Measurements from ENCODE around the gene LGR6.

LGR6 gene

DNA sequence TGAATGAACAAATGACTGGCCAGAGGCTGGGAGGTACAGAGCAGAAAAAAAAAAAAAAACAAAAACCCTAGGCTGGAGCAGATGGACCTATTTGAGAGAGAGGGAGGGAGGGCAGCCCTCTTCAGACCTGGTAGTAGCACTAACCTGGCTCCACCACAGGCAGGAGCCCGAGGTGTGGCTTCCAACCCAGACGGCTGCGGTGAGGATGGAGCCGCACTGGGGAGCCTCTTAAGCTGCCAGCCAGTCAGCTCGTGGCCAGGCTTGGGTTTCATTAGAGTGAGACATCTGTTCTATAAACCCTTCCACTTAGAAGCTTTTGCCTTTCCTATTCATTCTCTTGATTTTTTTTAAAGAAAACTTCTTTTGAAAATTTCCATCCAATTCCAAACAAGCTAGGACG lies 16.8 kb downstream of the LGR6 start:
- Histone ChIP-seq H3K36me3 (ENCODE audit: insufficient read depth, low read length) (no peaks in the 10 kb centered on the region), H3K27me3 (ENCODE audit: insufficient read depth, low read length) (no peaks in the 10 kb centered on the region), H3K9me2 (ENCODE audit: low read depth, low read length) (no peaks in the 10 kb centered on the region), H3F3A (ENCODE audit: insufficient read depth, low read length) (no peaks in the 10 kb centered on the region), H3K4me3 (ENCODE audit: low read depth, low read length, poor library complexity, severe bottlenecking) (no peak overlapping the region), H2AFZ (ENCODE audit: low read length) (no peak overlapping the region), H3K9me3 (ENCODE audit: low read length) (no peaks in the 10 kb centered on the region), H3K27ac (ENCODE audit: low read depth, low read length, poor library complexity, severe bottlenecking) (no peak overlapping the region), H4K20me1 (ENCODE audit: insufficient read depth, low read length) (no peaks in the 10 kb centered on the region), H3K4me2 (ENCODE audit: low read length) (no peak overlapping the region), H3K4me1 (ENCODE audit: insufficient read depth, low read length, severe bottlenecking) (no peaks in the 10 kb centered on the region), H3K79me2 (ENCODE audit: insufficient read depth, low read length) (no peaks in the 10 kb centered on the region), H3K9ac (ENCODE audit: low read length) (no peak overlapping the region)
- TF ChIP-seq CTCF (IDR thresholded peaks at IDR 0.05; ENCODE audit: low read length) (no peak), EZH2 (IDR thresholded peaks at IDR 0.05; ENCODE audit: borderline replicate concordance, low read length) (no peak)

DNA sequence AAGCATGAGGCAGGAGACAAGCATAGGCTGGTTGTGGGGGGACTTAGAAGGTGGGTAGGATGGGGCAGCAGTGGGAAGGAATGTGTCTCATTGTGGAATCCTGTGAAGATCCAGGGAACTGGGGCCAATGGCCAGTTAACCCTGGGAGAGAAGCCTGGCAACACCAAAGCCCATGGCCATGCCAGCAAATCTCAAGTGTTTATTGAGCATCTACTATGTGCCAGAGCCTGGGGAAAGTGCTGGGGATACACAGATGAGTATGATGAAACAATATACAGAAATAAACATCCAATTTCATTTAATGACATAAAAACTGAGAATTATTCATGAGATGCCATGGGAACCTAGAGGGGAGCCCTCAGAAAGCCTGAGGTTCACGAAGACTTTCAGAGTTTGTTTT lies 17.4 kb downstream of the LGR6 start:
- no peak overlapping the region for H3K27ac ChIP-seq (ENCODE audit: low read depth, low read length, poor library complexity, severe bottlenecking)
- no peak overlapping the region for H3K4me2 ChIP-seq (ENCODE audit: low read length)
- no peaks in the 10 kb centered on the region for H3K79me2 ChIP-seq (ENCODE audit: insufficient read depth, low read length)
- no peaks in the 10 kb centered on the region for H4K20me1 ChIP-seq (ENCODE audit: insufficient read depth, low read length)
- no peaks in the 10 kb centered on the region for H3F3A ChIP-seq (ENCODE audit: insufficient read depth, low read length)
- no peak overlapping the region for H3K4me3 ChIP-seq (ENCODE audit: low read depth, low read length, poor library complexity, severe bottlenecking)
- no peaks in the 10 kb centered on the region for H3K36me3 ChIP-seq (ENCODE audit: insufficient read depth, low read length)
- TF ChIP-seq CTCF (IDR thresholded peaks at IDR 0.05; ENCODE audit: low read length): no peak
- TF ChIP-seq EZH2 (IDR thresholded peaks at IDR 0.05; ENCODE audit: borderline replicate concordance, low read length): no peak
- H3K4me1 ChIP-seq (ENCODE audit: insufficient read depth, low read length, severe bottlenecking): no peaks in the 10 kb centered on the region
- no peaks in the 10 kb centered on the region for H3K9me2 ChIP-seq (ENCODE audit: low read depth, low read length)
- no peak overlapping the region for H2AFZ ChIP-seq (ENCODE audit: low read length)
- no peaks in the 10 kb centered on the region for H3K27me3 ChIP-seq (ENCODE audit: insufficient read depth, low read length)
- no peak overlapping the region for H3K9ac ChIP-seq (ENCODE audit: low read length)
- no peaks in the 10 kb centered on the region for H3K9me3 ChIP-seq (ENCODE audit: low read length)

- Histone ChIP-seq H3K27me3 (ENCODE audit: insufficient read depth, low read length) (no peaks in the 10 kb centered on the region), H3K4me1 (ENCODE audit: insufficient read depth, low read length, severe bottlenecking) (no peaks in the 10 kb centered on the region), H3K4me2 (ENCODE audit: low read length) (no peak overlapping the region), H3K79me2 (ENCODE audit: insufficient read depth, low read length) (no peaks in the 10 kb centered on the region), H3K27ac (ENCODE audit: low read depth, low read length, poor library complexity, severe bottlenecking) (no peak overlapping the region), H3K9me3 (ENCODE audit: low read length) (no peaks in the 10 kb centered on the region), H4K20me1 (ENCODE audit: insufficient read depth, low read length) (no peaks in the 10 kb centered on the region), H3K36me3 (ENCODE audit: insufficient read depth, low read length) (no peaks in the 10 kb centered on the region), H3K4me3 (ENCODE audit: low read depth, low read length, poor library complexity, severe bottlenecking) (no peak overlapping the region), H2AFZ (ENCODE audit: low read length) (no peak overlapping the region), H3F3A (ENCODE audit: insufficient read depth, low read length) (no peaks in the 10 kb centered on the region), H3K9me2 (ENCODE audit: low read depth, low read length) (no peaks in the 10 kb centered on the region), H3K9ac (ENCODE audit: low read length) (no peak overlapping the region)
- no peak for TF ChIP-seq CTCF (IDR thresholded peaks at IDR 0.05; ENCODE audit: low read length)
- TF ChIP-seq EZH2 (IDR thresholded peaks at IDR 0.05; ENCODE audit: borderline replicate concordance, low read length): no peak
Observed at GRCh38 chr1:202212787-202213186, 19.2 kb downstream of the LGR6 start.

Measured in OCI-LY1 (cell line).